Measurements from ENCODE around the gene STOM. TPM values are rescaled to one million over a fixed set of nuclear protein-coding genes. Genes with fewer than 3 reads are reported as not detected.
"Not testable (repeated sequence)": the region's sequence is repeated elsewhere in the genome, so short reads cannot be mapped to it uniquely, and the experiment has no call there.

STOM gene, protein sequence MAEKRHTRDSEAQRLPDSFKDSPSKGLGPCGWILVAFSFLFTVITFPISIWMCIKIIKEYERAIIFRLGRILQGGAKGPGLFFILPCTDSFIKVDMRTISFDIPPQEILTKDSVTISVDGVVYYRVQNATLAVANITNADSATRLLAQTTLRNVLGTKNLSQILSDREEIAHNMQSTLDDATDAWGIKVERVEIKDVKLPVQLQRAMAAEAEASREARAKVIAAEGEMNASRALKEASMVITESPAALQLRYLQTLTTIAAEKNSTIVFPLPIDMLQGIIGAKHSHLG
- total RNA-seq, result 10 to 100 TPM; 16.0 to 17.9 TPM
- polyA plus RNA-seq, result 100 to 1,000 TPM in 1 of 3 donors, 10 to 100 TPM in 2; 18.7 to 193 (median 19.5) TPM
- total RNA-seq, result 10.1 to 48.3 (median 15.0) reads per million in 6 experiments

DNA sequence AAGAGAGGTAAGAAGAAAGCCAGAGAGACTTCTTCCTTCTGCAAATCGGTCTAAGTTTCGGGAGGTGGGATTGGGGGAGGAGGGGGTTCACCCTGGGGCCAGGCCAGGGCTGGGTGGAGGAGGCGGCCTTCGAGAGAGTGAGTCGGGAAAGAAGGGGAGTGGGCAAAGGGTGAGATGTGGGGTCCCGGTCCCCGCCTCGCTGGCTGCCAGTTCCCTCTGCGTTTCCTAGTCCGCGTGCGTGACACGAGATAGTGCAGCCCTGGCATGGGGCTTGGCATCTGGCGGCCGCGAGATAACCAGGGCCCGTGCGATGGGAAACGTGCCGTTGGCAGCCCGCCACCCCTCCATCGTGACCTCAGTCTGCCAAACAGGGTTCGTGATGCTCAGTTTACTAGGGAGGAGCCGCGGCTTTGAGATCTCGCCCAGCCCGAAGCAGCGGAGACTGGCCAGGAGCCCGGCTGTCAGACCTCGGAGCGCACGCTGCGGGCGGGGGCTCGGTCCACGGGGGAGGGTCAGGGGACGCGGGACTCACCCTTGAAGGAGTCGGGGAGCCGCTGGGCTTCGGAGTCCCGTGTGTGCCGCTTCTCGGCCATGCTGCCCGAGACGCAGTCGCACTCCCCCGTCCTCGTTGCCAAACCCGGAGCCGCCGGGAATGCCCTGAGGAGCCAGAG is at the start of gene STOM:
Gene STOM, minus strand, starts transcription at position 656 of the 671 bp plus-strand sequence. Its CDS starts 63 bp downstream, at position 593.
- Mint-ChIP-seq H3K4me3 (peak within 1 kb of the TSS; percentile 85 to 96 (median 94)), H3K9me3 (peaks cover 0 to 11% (median 0%) of the 10 kb centered on the region in 9 donors), H3K27ac (peak within 1 kb of the TSS; percentile 90 to 99 (median 98)), H3K36me3 (no peaks in the 10 kb centered on the region), H3K4me1 (peaks cover 17 to 66% (median 49%) of the 10 kb centered on the region in 4 donors), H3K27me3 (no peaks in the 10 kb centered on the region)
- POLR2A ChIA-PET, result interaction anchor here (0.5 to 1.4 kb wide), 4 partner anchors 12 to 50 kb away, joined by 3 to 4 read pairs (median 4); no protein-coding TSS in a partner anchor
- ATAC-seq, result peak; percentile 59 to 67
- DNase-seq, result peak in 8 of 10 donors; percentile 39 to 86 (median 60)

DNA sequence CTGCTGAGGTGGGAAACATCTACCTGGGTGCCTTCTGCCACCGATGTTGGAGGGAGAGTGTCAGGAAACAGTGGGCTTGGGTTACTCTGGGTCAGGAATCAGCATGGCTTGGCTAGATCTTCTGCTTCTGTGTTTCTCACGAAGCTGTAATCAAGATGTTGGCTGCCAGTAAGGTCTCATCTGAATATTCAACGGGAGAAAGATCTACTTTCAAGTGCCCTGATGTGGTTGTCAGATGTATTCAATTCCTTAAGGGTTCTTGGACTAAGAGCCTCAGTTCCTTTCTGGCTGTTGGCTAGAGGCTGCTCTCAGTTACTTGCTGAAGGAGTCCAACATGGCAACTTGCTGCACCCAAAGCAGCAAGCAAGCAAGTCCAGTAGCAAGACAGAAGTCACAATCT is 41.9 kb upstream of the STOM start:
- ATAC-seq (no peak), DNase-seq (no peak)
- POLR2A ChIA-PET, result no interaction called here
- H3K27me3 Mint-ChIP-seq, result peaks cover 0 to 2% (median 0%) of the 10 kb centered on the region in 5 donors
- H3K36me3 Mint-ChIP-seq, result peaks cover 0 to under 1% (median 0%) of the 10 kb centered on the region in 3 donors
- H3K27ac Mint-ChIP-seq, result no peak overlapping the region
- H3K9me3 Mint-ChIP-seq, result peaks cover 0 to 4% (median 0%) of the 10 kb centered on the region in 9 donors
- H3K4me1 Mint-ChIP-seq, result no peaks in the 10 kb centered on the region
- H3K4me3 Mint-ChIP-seq, result no peak overlapping the region

DNA sequence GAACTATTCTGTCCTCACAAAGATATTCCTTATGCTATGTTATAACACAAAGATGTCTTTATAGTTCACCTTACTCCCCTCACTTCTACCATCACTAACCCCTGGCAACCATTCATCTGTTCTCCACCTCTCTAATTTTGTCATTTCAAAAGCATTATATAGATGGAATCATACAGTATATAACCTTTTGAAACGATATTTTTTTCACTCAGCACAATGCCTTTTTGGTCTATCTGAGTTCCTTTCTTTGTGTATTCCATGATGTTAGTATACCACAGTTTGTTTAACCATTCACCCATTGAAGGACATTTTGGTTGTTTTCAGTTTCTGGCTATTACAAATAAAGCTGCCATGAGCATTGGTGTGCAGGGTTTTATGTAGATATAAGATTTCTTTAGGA is 35.8 kb upstream of the STOM start:
- Mint-ChIP-seq H3K27me3 (no peaks in the 10 kb centered on the region), H3K36me3 (peaks cover 0 to 4% (median 2%) of the 10 kb centered on the region in 3 donors), H3K4me1 (no peaks in the 10 kb centered on the region), H3K4me3 (no peak overlapping the region), H3K9me3 (peaks cover 0 to 6% (median 2%) of the 10 kb centered on the region in 9 donors), H3K27ac (no peak overlapping the region)
- ATAC-seq (no peak), DNase-seq (no peak)
- POLR2A ChIA-PET, result no interaction called here

DNA sequence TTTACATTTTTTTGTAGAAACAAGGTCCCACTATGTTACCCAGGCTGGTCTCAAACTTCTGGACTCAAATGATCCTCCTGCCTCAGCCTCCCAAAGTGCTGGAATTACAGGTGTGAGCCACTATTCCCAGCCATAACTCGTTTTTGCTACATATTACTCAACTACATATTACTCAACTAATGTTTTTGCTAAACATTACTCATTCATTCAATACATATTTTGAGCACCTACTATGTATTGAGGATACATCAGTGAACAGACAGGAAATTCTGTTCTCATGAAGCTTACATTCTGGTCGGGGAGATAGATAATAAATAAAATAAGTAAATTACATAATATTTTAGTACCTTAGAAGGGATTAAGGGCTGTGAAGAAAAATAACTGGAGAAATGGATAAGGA is 34.9 kb upstream of the STOM start:
- ATAC-seq, result no peak

DNA sequence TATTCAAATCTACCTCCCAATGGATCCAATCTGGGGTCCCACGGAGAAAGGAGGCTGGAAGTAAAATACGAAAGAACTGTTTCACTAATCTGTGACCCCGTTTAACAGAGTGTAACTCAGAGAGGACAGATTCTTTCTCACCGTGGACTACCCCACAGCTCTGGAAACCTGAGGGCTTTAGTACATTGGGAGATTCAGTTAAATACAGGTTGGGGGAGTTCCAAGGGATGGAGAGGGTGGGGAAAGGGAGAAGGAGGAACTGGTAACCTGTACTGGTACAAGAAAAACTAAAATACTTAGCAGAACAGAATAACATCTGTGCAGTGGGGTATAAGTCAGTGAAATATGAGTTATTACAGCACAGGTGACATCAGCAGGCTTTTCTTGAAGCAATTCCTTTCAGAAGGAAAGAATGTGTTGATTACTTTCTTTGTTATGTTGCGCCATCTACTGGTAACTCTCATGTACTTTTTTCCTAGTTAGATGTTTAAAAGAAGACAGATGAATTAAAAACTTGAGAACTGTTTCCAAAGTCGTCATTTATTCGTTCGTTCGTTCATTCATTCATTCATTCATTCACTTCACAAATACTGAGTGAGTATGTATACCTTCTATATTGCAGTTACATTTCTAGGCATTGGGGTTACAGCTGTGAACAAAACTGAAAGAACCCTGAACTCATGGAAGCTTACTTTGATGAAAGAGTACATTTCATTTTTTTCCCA is 30.0 kb upstream of the STOM start:
- POLR2A ChIA-PET, result interaction anchor here (2.0 kb wide), 1 partner anchor 80 kb away, joined by 6 read pairs; no protein-coding TSS in a partner anchor
- ATAC-seq (peak; percentile 33 to 42), DNase-seq (peak in 4 of 10 donors; percentile 19 to 64 (median 63))
- H3K4me3 Mint-ChIP-seq, result no peak overlapping the region
- no peaks in the 10 kb centered on the region for H3K36me3 Mint-ChIP-seq
- no peaks in the 10 kb centered on the region for H3K27me3 Mint-ChIP-seq
- peaks cover 0 to 1% (median 0%) of the 10 kb centered on the region in 9 donors for H3K9me3 Mint-ChIP-seq
- H3K27ac Mint-ChIP-seq, result no peak overlapping the region
- H3K4me1 Mint-ChIP-seq, result no peaks in the 10 kb centered on the region

More for the DNA sequence above, 34.9 kb upstream of the STOM start:
- Mint-ChIP-seq H3K4me3 (no peak overlapping the region), H3K27me3 (no peaks in the 10 kb centered on the region), H3K4me1 (no peaks in the 10 kb centered on the region), H3K9me3 (peaks cover 0 to 6% (median 2%) of the 10 kb centered on the region in 9 donors), H3K36me3 (peaks cover 0 to 4% (median 2%) of the 10 kb centered on the region in 3 donors), H3K27ac (no peak overlapping the region)
- POLR2A ChIA-PET, result no interaction called here
- DNase-seq, result no peak

DNA sequence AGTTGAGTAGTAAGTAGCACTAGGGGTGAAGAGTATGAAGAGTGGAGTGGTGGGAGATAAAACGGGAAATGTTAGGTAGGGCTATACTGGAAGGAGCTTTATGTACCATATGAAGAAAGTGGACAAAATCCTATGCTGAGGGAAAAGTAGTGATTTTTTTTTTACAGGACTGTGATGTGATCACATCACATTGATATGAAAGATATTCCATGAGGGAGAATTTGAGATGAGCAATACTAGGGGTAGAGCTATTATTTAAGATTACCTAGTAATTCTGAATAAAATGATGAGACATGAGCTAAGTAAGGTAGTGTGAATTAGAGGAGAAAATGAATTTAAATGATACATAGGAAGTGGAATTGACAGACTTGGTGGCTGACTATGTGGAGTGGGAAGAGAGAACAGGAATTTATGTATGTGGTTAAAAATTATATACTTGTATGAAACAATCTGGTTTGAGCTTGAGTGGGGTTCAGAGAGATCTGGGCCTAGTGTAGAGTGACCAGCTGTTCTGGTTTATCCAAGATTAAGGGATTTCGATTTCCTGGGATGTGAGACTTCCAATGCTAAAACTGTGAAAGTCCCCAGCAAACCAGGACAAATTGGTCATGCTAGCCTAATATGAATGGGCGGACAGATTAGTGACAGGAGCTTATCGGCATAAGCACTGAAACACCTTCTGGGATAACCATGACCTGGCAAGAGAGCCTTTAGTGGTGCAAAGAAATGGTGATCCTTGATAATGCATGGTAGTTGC is 29.3 kb upstream of the STOM start:
- DNase-seq, result no peak
- Mint-ChIP-seq H3K27ac (peak overlapping the region in 1 of 10 donors; percentile 55), H3K9me3 (peaks cover 0 to 1% (median 0%) of the 10 kb centered on the region in 9 donors), H3K4me1 (no peaks in the 10 kb centered on the region), H3K36me3 (no peaks in the 10 kb centered on the region), H3K27me3 (no peaks in the 10 kb centered on the region), H3K4me3 (no peak overlapping the region)
- no peak for ATAC-seq
- POLR2A ChIA-PET, result interaction anchor here (2.0 kb wide), 1 partner anchor 79 kb away, joined by 6 read pairs; no protein-coding TSS in a partner anchor

DNA sequence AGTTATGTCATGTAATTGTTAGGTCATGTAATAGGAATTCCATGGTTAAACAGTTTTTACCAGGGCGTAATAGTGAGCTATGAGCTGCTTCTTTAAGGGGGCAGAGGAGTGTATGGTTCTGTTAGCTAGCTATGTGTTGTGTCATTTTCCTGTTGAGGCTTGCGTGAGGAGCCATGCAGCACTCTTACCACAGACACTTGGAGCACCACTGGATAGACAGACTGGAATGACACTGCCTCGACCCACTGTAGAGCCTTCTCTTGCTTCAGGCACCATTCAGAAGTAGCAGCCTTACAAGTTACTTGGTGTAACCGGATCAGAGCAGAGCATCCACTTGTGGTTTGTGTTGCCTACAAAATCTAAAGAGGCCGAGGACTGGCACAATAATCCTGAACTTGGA is 28.3 kb upstream of the STOM start:
- Mint-ChIP-seq H3K36me3 (no peaks in the 10 kb centered on the region), H3K27ac (no peak overlapping the region), H3K4me1 (peaks cover 0 to 3% (median 3%) of the 10 kb centered on the region in 4 donors), H3K4me3 (no peak overlapping the region), H3K9me3 (peaks cover 0 to 1% (median 0%) of the 10 kb centered on the region in 9 donors), H3K27me3 (no peaks in the 10 kb centered on the region)
- ATAC-seq, result no peak
- DNase-seq, result no peak
- POLR2A ChIA-PET, result no interaction called here

DNA sequence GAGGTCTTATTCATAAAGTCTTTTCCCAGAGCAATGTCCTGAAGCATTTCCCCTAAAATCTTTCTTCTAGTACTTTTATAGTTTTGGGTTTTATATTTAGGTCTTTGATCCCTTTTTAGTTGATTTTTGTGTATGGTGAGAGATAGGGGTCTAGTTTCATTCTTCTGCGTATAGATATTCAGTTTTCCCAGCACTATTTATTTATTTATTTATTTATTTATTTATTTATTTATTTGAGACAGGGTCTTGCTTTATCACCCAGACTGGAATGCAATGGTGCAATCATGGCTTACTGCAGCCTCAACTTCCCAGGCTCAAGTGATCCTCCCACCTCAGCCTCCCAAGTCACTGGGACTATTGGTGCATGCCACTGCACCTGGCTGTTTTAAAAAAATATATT is 27.2 kb upstream of the STOM start:
- H3K27me3 Mint-ChIP-seq, H3K4me1 Mint-ChIP-seq, H3K9me3 Mint-ChIP-seq, POLR2A ChIA-PET, DNase-seq, H3K36me3 Mint-ChIP-seq, H3K27ac Mint-ChIP-seq, H3K4me3 Mint-ChIP-seq, ATAC-seq: not testable (repeated sequence)

DNA sequence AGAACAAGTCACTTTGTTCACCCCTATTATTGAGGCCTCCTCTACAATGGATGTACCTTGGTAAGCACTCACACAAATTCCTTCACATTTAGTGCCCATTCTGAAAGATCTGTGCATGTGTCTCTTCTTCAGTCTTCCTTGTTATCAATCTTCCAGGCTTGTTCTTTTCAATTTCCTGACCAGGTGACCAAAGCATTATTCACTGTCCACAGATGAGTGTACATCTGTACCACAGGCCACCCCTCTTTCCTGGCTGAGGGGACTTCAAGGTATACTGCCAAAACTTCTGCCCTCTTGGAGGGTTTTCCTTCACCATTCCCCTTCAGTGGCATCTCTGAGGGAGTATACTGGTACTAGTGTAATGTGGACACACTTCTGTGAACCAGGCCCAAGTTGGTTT is 25.5 kb upstream of the STOM start:
- Mint-ChIP-seq H3K27ac (peak overlapping the region in 1 of 10 donors; percentile 14), H3K9me3 (peaks cover 0 to 1% (median 0%) of the 10 kb centered on the region in 9 donors), H3K4me1 (peaks cover 0 to 9% (median 9%) of the 10 kb centered on the region in 4 donors), H3K4me3 (no peak overlapping the region), H3K36me3 (no peaks in the 10 kb centered on the region), H3K27me3 (no peaks in the 10 kb centered on the region)
- POLR2A ChIA-PET, result no interaction called here
- DNase-seq, result no peak
- no peak for ATAC-seq

DNA sequence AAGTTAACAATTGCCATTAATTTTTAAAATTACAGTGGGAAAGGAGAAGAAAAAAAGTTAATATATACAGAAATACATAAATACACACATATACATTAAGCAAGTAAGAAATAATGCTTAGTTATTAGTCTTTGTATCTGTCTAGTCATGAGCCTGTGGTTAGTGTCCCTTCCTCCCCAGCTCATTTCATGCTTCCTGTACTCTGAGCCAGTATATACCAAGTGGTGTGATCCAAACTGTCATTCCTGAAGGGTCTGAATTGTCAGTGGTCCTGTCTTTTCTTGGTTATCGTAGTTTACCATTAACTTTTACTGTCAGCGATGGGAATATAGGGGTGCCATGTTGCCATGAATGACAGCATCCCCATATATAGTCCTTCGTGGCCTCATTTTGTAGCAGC is 24.2 kb upstream of the STOM start:
- Mint-ChIP-seq H3K9me3 (peaks cover 0 to 1% (median 0%) of the 10 kb centered on the region in 9 donors), H3K4me1 (peaks cover 0 to 9% (median 9%) of the 10 kb centered on the region in 4 donors), H3K36me3 (no peaks in the 10 kb centered on the region), H3K27ac (no peak overlapping the region), H3K27me3 (no peaks in the 10 kb centered on the region), H3K4me3 (no peak overlapping the region)
- no peak for DNase-seq
- ATAC-seq, result no peak
- POLR2A ChIA-PET, result interaction anchor here (0.7 kb wide), 1 partner anchor 26 kb away, joined by 10 read pairs; no protein-coding TSS in a partner anchor

DNA sequence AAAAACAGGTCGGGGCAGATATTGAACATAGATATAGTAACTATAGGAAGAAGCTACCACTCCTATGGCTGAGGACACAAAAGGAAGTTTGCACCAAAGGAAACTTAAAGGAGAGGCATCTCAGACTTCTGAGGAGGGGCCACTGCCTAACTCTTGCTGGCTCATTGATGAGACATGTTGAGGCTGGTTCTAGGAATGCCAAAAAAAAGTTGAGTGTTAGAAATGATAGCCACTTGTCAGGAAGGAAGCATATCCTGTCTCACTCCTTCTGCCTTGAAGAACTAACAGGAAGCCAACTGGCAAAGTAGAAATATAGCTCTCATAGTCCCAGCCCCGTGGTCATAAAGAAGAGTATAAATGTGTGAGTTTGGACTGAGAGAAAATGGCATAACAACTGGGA is 23.3 kb upstream of the STOM start:
- H3K36me3 Mint-ChIP-seq, result no peaks in the 10 kb centered on the region
- ATAC-seq (no peak), DNase-seq (no peak)
- H3K4me3 Mint-ChIP-seq, result no peak overlapping the region
- peaks cover 0 to 9% (median 9%) of the 10 kb centered on the region in 4 donors for H3K4me1 Mint-ChIP-seq
- H3K27ac Mint-ChIP-seq, result no peak overlapping the region
- H3K9me3 Mint-ChIP-seq, result peaks cover 0 to 1% (median 0%) of the 10 kb centered on the region in 9 donors
- H3K27me3 Mint-ChIP-seq, result no peaks in the 10 kb centered on the region
- POLR2A ChIA-PET, result interaction anchor here (0.7 kb wide), 1 partner anchor 61 kb away, joined by 4 read pairs; no protein-coding TSS in a partner anchor

DNA sequence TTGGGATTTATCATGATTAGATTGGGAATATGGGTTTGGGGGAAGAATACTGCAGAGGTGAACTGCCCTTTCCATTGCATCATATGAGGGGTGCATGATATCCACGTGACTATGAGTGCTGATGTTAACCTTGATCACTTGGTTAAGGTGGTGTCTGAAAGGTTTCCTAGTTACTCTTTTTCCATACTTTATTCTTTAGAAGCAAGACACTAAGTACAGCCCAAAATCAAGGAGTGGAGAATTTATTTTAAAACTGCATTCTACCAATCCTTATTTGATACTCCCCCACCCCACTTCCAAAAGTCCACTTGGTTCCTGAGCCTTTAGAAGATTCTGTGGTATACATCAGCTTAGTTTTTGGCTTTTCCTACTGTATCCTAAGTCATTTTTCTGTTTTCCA is 20.3 kb upstream of the STOM start:
- Mint-ChIP-seq H3K4me3 (no peak overlapping the region), H3K4me1 (peaks cover 0 to 9% (median 9%) of the 10 kb centered on the region in 4 donors), H3K27ac (no peak overlapping the region), H3K9me3 (no peaks in the 10 kb centered on the region), H3K27me3 (no peaks in the 10 kb centered on the region), H3K36me3 (no peaks in the 10 kb centered on the region)
- ATAC-seq (no peak), DNase-seq (no peak)
- POLR2A ChIA-PET, result no interaction called here
